ENCODE data around the gene CD109.
"Not testable (repeated sequence)": the region's sequence is repeated elsewhere in the genome, so short reads cannot be mapped to it uniquely, and the experiment has no call there.

CD109 gene

GRCh38 chr6:73851048-73851447 is 155.0 kb downstream of the CD109 start:
- no CpG with 5 or more reads among the region's 25 CpGs for WGBS (ENCODE audit: extremely low coverage, insufficient coverage, insufficient read length)
- H3K4me2 ChIP-seq (ENCODE audit: low read length); H3K4me3 ChIP-seq (ENCODE audit: low read depth, low read length); H3K23ac ChIP-seq (ENCODE audit: low read length); H2AK5ac ChIP-seq (ENCODE audit: low read length); H3K79me2 ChIP-seq (ENCODE audit: control insufficient read depth, insufficient read depth, low read length, poor library complexity); H3K18ac ChIP-seq (ENCODE audit: low read length); DNase-seq; H2BK12ac ChIP-seq (ENCODE audit: low read length); H3K27ac ChIP-seq (ENCODE audit: low read depth, low read length); H3K14ac ChIP-seq (ENCODE audit: low read length); H2BK120ac ChIP-seq (ENCODE audit: insufficient read depth, low read length, poor library complexity); H4K91ac ChIP-seq (ENCODE audit: low read depth, low read length); H3K9me3 ChIP-seq (ENCODE audit: insufficient read depth, low read depth, low read length); H3K9ac ChIP-seq (ENCODE audit: low read length); H2AFZ ChIP-seq (ENCODE audit: insufficient read depth, low read length, poor library complexity); H4K8ac ChIP-seq (ENCODE audit: low read depth, low read length); H4K12ac ChIP-seq (ENCODE audit: low read depth, low read length); H3K27me3 ChIP-seq (ENCODE audit: insufficient read depth, low read length); H3K79me1 ChIP-seq (ENCODE audit: low read length); H2BK5ac ChIP-seq (ENCODE audit: low read depth, low read length, poor library complexity); H3K36me3 ChIP-seq (ENCODE audit: control insufficient read depth in 1 of 2, insufficient read depth in 2 of 2, low read length in 2 of 2); H3K4ac ChIP-seq (ENCODE audit: low read depth, low read length); H3K4me1 ChIP-seq (ENCODE audit: control insufficient read depth in 1 of 2, insufficient read depth in 2 of 2, low read length in 2 of 2): not testable (repeated sequence)

- H4K8ac ChIP-seq (ENCODE audit: low read depth, low read length) = no peak overlapping the region
- H3K18ac ChIP-seq (ENCODE audit: low read length) = no peak overlapping the region
- no peak overlapping the region for H2AK5ac ChIP-seq (ENCODE audit: low read length)
- no peaks in the 10 kb centered on the region for H3K79me1 ChIP-seq (ENCODE audit: low read length)
- peak; percentile 28 to 90 for DNase-seq
- no peaks in the 10 kb centered on the region for H3K9me3 ChIP-seq (ENCODE audit: insufficient read depth, low read depth, low read length)
- H3K27ac ChIP-seq (ENCODE audit: low read depth, low read length) = no peak overlapping the region
- H3K4me1 ChIP-seq (ENCODE audit: control insufficient read depth in 1 of 2, insufficient read depth in 2 of 2, low read length in 2 of 2) = no peaks in the 10 kb centered on the region
- H2BK120ac ChIP-seq (ENCODE audit: insufficient read depth, low read length, poor library complexity) = no peak overlapping the region
- H3K23ac ChIP-seq (ENCODE audit: low read length) = no peak overlapping the region
- no peak overlapping the region for H2BK5ac ChIP-seq (ENCODE audit: low read depth, low read length, poor library complexity)
- no peak overlapping the region for H4K12ac ChIP-seq (ENCODE audit: low read depth, low read length)
- no peak overlapping the region for H3K4ac ChIP-seq (ENCODE audit: low read depth, low read length)
- no peak overlapping the region for H4K91ac ChIP-seq (ENCODE audit: low read depth, low read length)
- no peak overlapping the region for H3K14ac ChIP-seq (ENCODE audit: low read length)
- H2AFZ ChIP-seq (ENCODE audit: insufficient read depth, low read length, poor library complexity) = no peak overlapping the region
- no peaks in the 10 kb centered on the region for H3K36me3 ChIP-seq (ENCODE audit: control insufficient read depth in 1 of 2, insufficient read depth in 2 of 2, low read length in 2 of 2)
- no peaks in the 10 kb centered on the region for H3K27me3 ChIP-seq (ENCODE audit: insufficient read depth, low read length)
- no peak overlapping the region for H3K4me2 ChIP-seq (ENCODE audit: low read length)
- no peak overlapping the region for H3K4me3 ChIP-seq (ENCODE audit: low read depth, low read length)
- H3K79me2 ChIP-seq (ENCODE audit: control insufficient read depth, insufficient read depth, low read length, poor library complexity) = no peaks in the 10 kb centered on the region
- no peak overlapping the region for H3K9ac ChIP-seq (ENCODE audit: low read length)
- H2BK12ac ChIP-seq (ENCODE audit: low read length) = no peak overlapping the region
- no CpG with 5 or more reads among the region's 5 CpGs for WGBS (ENCODE audit: extremely low coverage, insufficient coverage, insufficient read length)
These were observed 159.2 kb downstream of the CD109 start for GRCh38 chr6:73854998-73855718.

- no peak overlapping the region for H3K27ac ChIP-seq (ENCODE audit: low read depth, low read length)
- H3K79me1 ChIP-seq (ENCODE audit: low read length) = no peaks in the 10 kb centered on the region
- no peak overlapping the region for H2BK5ac ChIP-seq (ENCODE audit: low read depth, low read length, poor library complexity)
- no peak overlapping the region for H3K18ac ChIP-seq (ENCODE audit: low read length)
- H4K91ac ChIP-seq (ENCODE audit: low read depth, low read length) = no peak overlapping the region
- H3K4ac ChIP-seq (ENCODE audit: low read depth, low read length) = no peak overlapping the region
- no peak overlapping the region for H2BK12ac ChIP-seq (ENCODE audit: low read length)
- no peak overlapping the region for H3K23ac ChIP-seq (ENCODE audit: low read length)
- WGBS (ENCODE audit: extremely low coverage, insufficient coverage, insufficient read length) = no CpG with 5 or more reads among the region's 3 CpGs
- no peak overlapping the region for H4K12ac ChIP-seq (ENCODE audit: low read depth, low read length)
- no peak overlapping the region for H4K8ac ChIP-seq (ENCODE audit: low read depth, low read length)
- no peak overlapping the region for H3K4me3 ChIP-seq (ENCODE audit: low read depth, low read length)
- no peaks in the 10 kb centered on the region for H3K79me2 ChIP-seq (ENCODE audit: control insufficient read depth, insufficient read depth, low read length, poor library complexity)
- H3K9ac ChIP-seq (ENCODE audit: low read length) = no peak overlapping the region
- H3K14ac ChIP-seq (ENCODE audit: low read length) = no peak overlapping the region
- H2AK5ac ChIP-seq (ENCODE audit: low read length) = no peak overlapping the region
- H3K36me3 ChIP-seq (ENCODE audit: control insufficient read depth in 1 of 2, insufficient read depth in 2 of 2, low read length in 2 of 2) = no peaks in the 10 kb centered on the region
- DNase-seq = no peak
- H3K27me3 ChIP-seq (ENCODE audit: insufficient read depth, low read length) = no peaks in the 10 kb centered on the region
- no peaks in the 10 kb centered on the region for H3K9me3 ChIP-seq (ENCODE audit: insufficient read depth, low read depth, low read length)
- H3K4me1 ChIP-seq (ENCODE audit: control insufficient read depth in 1 of 2, insufficient read depth in 2 of 2, low read length in 2 of 2) = no peaks in the 10 kb centered on the region
- no peak overlapping the region for H3K4me2 ChIP-seq (ENCODE audit: low read length)
- H2BK120ac ChIP-seq (ENCODE audit: insufficient read depth, low read length, poor library complexity) = no peak overlapping the region
- no peak overlapping the region for H2AFZ ChIP-seq (ENCODE audit: insufficient read depth, low read length, poor library complexity)
These were observed 161.4 kb downstream of the CD109 start for GRCh38 chr6:73857341-73857890.

- Histone ChIP-seq H2BK5ac (ENCODE audit: low read depth, low read length, poor library complexity) (no peak overlapping the region), H3K14ac (ENCODE audit: low read length) (no peak overlapping the region), H2BK12ac (ENCODE audit: low read length) (no peak overlapping the region), H3K23ac (ENCODE audit: low read length) (no peak overlapping the region), H3K4me2 (ENCODE audit: low read length) (no peak overlapping the region), H3K4me1 (ENCODE audit: control insufficient read depth in 1 of 2, insufficient read depth in 2 of 2, low read length in 2 of 2) (no peaks in the 10 kb centered on the region), H3K9me3 (ENCODE audit: insufficient read depth, low read depth, low read length) (no peaks in the 10 kb centered on the region), H3K27me3 (ENCODE audit: insufficient read depth, low read length) (no peaks in the 10 kb centered on the region), H3K36me3 (ENCODE audit: control insufficient read depth in 1 of 2, insufficient read depth in 2 of 2, low read length in 2 of 2) (no peaks in the 10 kb centered on the region), H3K18ac (ENCODE audit: low read length) (no peak overlapping the region), H2BK120ac (ENCODE audit: insufficient read depth, low read length, poor library complexity) (no peak overlapping the region), H4K12ac (ENCODE audit: low read depth, low read length) (no peak overlapping the region), H3K4ac (ENCODE audit: low read depth, low read length) (no peak overlapping the region), H3K9ac (ENCODE audit: low read length) (no peak overlapping the region), H3K79me1 (ENCODE audit: low read length) (no peaks in the 10 kb centered on the region), H3K79me2 (ENCODE audit: control insufficient read depth, insufficient read depth, low read length, poor library complexity) (no peaks in the 10 kb centered on the region), H3K4me3 (ENCODE audit: low read depth, low read length) (no peak overlapping the region), H2AFZ (ENCODE audit: insufficient read depth, low read length, poor library complexity) (no peak overlapping the region), H3K27ac (ENCODE audit: low read depth, low read length) (no peak overlapping the region), H4K8ac (ENCODE audit: low read depth, low read length) (no peak overlapping the region), H4K91ac (ENCODE audit: low read depth, low read length) (no peak overlapping the region), H2AK5ac (ENCODE audit: low read length) (no peak overlapping the region)
- no peak for DNase-seq
- WGBS (ENCODE audit: extremely low coverage, insufficient coverage, insufficient read length) = no CpG with 5 or more reads among the region's 1 CpG
These were observed 162.4 kb downstream of the CD109 start for GRCh38 chr6:73858376-73858775.
